ENCODE results near the gene BOC. TPM values are rescaled to one million over a fixed set of nuclear protein-coding genes. Genes with fewer than 3 reads are reported as not detected.

The BOC gene
- total and polyA plus RNA-seq, 2 of the 13 experiments (the other 11 are each of a cell fraction or from before 2014, with no cell fraction given) = 0.04 TPM; not detected in 1

DNA sequence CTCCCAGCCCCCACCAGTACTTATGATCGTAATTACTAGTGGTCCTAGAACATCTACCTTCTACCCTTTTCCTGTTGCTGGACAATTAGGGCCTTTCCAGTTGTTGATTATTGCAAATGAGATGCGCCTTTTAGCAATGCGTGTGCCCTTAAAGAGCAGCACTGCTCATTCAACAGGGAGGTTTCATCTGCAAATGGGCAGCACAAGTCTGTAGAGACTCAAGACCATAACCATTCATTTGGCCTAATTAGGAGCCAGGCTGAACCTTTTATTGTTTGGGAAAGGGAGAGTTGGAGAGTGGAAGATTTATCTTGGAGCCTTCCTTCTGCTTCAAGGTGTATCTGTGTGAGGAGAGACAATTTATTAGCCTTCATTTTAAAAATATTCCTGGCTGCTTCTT, 42.3 kb downstream of the BOC start:
- ChIA-PET POLR2A (no interaction called here), CTCF (ENCODE audit: low intra/inter-chr PET ratio, low total read pairs) (no interaction called here)
- H3K4me1 ChIP-seq (ENCODE audit: insufficient read depth, low read length) = no peaks in the 10 kb centered on the region
- no TSS peak for BruUV-seq (replicated peaks)
- DNase-seq (ENCODE audit: low spot score) = no peak
- no peaks in the 10 kb centered on the region for H4K20me1 ChIP-seq (ENCODE audit: insufficient read depth, low read length)
- no peak overlapping the region for H2AFZ ChIP-seq (ENCODE audit: low read length)
- intact Hi-C loops (cut with micrococcal nuclease; ENCODE audit: unreplicated experiment) (no loop called here), in situ Hi-C loops (cut with HindIII; ENCODE audit: extremely low pct_ligation_motif_present, low pct_unique_long_range_greater_than_20kb) (no loop called here)
- no peaks in the 10 kb centered on the region for H3K79me2 ChIP-seq (ENCODE audit: insufficient read depth, low read length)
- no peak overlapping the region for H3K27ac ChIP-seq (ENCODE audit: extremely low read length, insufficient read depth, low read length)
- no peak for ATAC-seq
- TF ChIP-seq, protein P1, sequence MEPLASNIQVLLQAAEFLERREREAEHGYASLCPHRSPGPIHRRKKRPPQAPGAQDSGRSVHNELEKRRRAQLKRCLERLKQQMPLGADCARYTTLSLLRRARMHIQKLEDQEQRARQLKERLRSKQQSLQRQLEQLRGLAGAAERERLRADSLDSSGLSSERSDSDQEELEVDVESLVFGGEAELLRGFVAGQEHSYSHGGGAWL (CRISPR knock-in tag; IDR thresholded peaks at IDR 0.05) = no peak
- TF ChIP-seq ZNF737 (CRISPR knock-in tag; IDR thresholded peaks at IDR 0.05; ENCODE audit: borderline replicate concordance) (no peak), NFKB2 (CRISPR knock-in tag; IDR thresholded peaks at IDR 0.05; ENCODE audit: borderline replicate concordance) (no peak), RFXAP (CRISPR knock-in tag; IDR thresholded peaks at IDR 0.05; ENCODE audit: borderline replicate concordance) (no peak), SMARCE1 (IDR thresholded peaks at IDR 0.05; ENCODE audit: borderline replicate concordance) (no peak), CREM (IDR thresholded peaks at IDR 0.05) (no peak), CREM (CRISPR knock-in tag; IDR thresholded peaks at IDR 0.05) (no peak)
- TF ChIP-seq, protein P2, sequence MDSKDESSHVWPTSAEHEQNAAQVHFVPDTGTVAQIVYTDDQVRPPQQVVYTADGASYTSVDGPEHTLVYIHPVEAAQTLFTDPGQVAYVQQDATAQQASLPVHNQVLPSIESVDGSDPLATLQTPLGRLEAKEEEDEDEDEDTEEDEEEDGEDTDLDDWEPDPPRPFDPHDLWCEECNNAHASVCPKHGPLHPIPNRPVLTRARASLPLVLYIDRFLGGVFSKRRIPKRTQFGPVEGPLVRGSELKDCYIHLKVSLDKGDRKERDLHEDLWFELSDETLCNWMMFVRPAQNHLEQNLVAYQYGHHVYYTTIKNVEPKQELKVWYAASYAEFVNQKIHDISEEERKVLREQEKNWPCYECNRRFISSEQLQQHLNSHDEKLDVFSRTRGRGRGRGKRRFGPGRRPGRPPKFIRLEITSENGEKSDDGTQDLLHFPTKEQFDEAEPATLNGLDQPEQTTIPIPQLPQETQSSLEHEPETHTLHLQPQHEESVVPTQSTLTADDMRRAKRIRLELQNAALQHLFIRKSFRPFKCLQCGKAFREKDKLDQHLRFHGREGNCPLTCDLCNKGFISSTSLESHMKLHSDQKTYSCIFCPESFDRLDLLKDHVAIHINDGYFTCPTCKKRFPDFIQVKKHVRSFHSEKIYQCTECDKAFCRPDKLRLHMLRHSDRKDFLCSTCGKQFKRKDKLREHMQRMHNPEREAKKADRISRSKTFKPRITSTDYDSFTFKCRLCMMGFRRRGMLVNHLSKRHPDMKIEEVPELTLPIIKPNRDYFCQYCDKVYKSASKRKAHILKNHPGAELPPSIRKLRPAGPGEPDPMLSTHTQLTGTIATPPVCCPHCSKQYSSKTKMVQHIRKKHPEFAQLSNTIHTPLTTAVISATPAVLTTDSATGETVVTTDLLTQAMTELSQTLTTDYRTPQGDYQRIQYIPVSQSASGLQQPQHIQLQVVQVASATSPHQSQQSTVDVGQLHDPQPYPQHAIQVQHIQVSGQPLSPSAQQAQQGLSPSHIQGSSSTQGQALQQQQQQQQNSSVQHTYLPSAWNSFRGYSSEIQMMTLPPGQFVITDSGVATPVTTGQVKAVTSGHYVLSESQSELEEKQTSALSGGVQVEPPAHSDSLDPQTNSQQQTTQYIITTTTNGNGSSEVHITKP (CRISPR knock-in tag; IDR thresholded peaks at IDR 0.05; ENCODE audit: low read depth) = no peak
- TF ChIP-seq, protein P3, sequence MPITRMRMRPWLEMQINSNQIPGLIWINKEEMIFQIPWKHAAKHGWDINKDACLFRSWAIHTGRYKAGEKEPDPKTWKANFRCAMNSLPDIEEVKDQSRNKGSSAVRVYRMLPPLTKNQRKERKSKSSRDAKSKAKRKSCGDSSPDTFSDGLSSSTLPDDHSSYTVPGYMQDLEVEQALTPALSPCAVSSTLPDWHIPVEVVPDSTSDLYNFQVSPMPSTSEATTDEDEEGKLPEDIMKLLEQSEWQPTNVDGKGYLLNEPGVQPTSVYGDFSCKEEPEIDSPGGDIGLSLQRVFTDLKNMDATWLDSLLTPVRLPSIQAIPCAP (CRISPR knock-in tag; IDR thresholded peaks at IDR 0.05; ENCODE audit: low read depth) = no peak
- no peak overlapping the region for H3K4me2 ChIP-seq (ENCODE audit: low read depth, low read length)
- H3K4me3 ChIP-seq (replicated peaks in 1 of 3; ENCODE audit: insufficient read depth in 1 of 3, low read depth in 2 of 3, low read length in 3 of 3) = no peak overlapping the region
- no peak for FAIRE-seq
- H3K27me3 ChIP-seq (ENCODE audit: control insufficient read depth in 1 of 2, insufficient read depth in 2 of 2, low read length in 2 of 2) = peaks cover 0 to 11% of the 10 kb centered on the region in 2 experiments; a peak in 3 of 5 replicates
- H3K9me3 ChIP-seq (ENCODE audit: low read length) = no peaks in the 10 kb centered on the region
- 38% methylated on average over 3 of the region's 3 CpGs for WGBS (ENCODE audit: low lambda C conversion rate)
- no peaks in the 10 kb centered on the region for H3K36me3 ChIP-seq (replicated peaks in 1 of 2; ENCODE audit: control insufficient read depth in 1 of 2, insufficient read depth in 2 of 2, low read length in 2 of 2)
- H3K9ac ChIP-seq (ENCODE audit: insufficient read depth, low read depth, low read length) = no peak overlapping the region

Measured in HepG2 (cell line).